Ramos (cell line): ENCODE data around the gene SPDEF.

Experiments used
- in situ Hi-C: fragments of 300-500 bp; cut with MboI; formaldehyde crosslinking; loops from one replicate; pipeline ENCODE4 v1.14.3; 2022; ENCODE audit warnings: low sequenced_read_pairs; ENCODE audit not compliant: unreplicated experiment

SPDEF gene

DNA sequence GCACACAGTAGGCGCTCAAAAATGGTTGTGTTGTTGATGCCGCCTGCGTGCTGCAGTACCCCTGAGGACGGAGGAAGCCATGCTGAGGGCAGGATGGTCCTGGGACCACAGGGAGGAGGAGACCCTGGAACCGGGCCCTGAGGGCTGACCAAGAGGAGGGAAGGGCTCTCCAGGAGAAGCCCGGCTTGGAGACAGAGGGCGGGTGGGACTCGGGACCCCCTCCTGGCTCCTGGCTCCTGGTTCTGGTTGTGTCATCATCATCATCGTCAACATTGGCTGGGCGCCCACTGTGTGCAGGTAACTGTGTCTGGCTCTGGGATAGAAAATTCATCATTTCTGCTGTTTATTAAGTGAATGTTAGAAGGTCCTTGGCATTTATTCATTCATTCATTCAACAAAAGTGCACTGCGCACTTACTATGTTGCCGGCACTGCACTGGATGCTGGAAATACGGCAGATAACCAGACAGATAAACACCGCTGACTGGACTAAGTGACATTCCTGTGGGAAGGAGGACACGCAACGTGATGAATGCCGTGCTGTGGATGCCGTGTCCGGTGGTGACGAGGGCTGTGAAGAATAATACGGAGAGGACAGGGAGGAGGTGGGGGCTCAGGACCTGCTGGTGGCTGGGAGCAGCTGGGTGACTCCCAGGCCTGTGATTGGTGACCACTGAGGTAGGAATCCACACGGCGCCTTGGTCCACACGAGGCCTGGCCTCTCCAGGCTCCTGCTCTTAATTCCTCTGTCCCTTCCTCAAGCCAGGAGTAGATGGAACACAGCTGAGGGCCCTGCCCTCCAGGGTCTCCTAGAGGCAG is 35.3 kb downstream of the SPDEF start:
- in situ Hi-C loops = no loop called here

DNA sequence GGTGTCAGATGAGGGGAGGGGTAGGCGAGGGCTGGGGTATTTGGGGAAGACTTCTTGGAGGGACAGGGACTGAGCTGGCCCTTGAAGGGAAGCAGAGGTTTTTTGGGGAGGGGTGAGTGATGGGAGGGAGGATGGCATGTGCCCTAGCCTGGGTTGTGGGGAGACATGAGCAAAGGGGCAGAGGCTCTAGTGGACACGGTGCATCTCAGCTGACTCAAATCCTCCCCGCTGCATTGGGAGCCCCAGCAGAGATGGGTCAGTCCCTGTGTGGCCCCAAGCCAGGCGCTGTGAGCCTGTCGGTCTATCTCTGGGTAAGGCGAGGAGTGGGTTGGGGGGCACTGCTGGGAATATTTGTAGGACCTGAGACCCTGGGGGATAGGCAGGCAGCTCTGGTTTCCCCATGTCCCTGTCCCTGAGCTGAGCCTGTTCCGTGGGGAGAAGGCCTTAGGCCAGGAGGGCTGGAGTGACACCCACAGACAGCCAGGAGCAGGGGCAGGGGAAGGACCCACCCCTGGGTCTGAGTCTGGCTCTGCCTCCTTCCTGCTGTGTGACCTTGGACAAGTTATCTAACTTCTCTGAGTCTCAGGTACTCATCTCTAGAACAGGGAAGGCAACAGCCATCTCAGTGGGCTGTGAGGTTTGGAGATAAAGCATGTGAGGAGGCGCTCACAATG is 36.0 kb downstream of the SPDEF start:
- in situ Hi-C loops = no loop called here

DNA sequence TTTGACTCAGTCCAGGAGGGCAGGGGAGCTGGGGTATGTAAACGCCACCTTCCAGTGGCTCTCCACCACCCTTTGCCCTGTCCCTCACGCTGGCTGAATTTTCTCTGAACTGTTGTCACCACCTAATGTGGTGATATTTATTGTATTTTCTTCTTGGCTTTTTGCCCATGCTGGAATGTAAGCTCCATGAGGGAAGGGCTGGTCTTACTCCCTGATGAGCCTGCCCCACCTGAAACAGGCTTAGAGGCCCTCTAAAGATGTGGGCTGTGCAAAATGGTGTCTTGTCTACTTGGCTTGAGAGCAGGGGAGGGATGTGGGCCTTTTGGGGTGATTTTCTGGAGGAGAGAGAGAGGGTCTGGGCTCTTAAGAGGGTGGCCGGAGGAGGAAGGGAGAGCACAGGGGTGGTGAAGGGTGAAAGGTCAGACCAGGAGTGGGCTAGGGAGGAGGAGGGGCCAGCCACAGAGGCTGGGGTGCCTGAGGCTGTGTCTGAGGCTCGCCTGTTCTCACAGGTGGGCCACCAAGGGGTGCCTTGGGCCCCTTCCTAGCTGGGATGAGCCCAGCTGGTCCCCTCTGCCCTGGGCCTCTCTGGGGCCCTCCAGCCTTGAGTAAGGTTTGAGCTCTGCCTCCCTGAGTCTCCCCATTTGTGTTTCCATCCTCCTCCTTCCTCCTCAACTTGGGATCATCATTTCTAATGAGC is 37.3 kb downstream of the SPDEF start:
- in situ Hi-C loops = no loop called here

DNA sequence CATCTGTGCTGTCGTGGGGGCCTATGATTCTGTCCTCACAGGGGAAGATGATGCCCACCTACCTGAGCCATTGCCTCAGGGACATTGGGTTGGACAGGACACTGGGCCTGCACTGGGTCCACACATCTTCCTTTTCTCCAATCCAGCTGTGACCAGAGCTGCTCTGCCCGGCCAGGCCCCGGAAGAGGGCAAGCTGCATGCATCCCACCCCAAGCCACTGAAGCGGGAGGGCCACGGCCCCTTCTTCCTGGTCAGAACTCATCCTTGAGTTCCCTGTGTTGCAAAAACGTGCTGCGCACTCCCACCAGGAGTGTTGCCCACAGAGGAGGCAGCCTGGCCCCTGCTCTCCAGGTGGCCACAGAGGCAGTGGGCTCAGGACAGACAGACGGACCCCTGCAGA is 38.2 kb downstream of the SPDEF start:
- in situ Hi-C loops = no loop called here

DNA sequence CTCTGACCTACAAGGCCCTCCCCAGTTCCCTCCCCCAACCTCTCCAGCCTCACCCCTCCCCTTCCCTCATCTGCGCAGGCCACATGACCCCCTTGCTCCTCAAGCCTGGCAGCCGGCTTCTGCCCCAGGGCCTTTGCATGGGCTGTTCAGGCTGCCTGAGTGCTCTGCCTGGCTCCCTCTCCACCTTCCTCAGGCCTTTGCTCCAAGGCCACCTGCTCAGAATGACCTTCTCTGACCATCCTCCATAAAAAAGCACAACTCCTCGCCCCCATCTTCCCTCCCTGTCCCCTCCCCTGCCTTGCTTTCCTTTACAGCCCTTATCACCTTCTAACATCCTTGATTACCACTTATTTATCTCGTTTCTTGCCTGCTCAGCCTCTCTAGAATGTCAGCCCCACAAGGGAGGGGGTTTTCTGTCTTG is 38.7 kb downstream of the SPDEF start:
- in situ Hi-C loops = no loop called here

DNA sequence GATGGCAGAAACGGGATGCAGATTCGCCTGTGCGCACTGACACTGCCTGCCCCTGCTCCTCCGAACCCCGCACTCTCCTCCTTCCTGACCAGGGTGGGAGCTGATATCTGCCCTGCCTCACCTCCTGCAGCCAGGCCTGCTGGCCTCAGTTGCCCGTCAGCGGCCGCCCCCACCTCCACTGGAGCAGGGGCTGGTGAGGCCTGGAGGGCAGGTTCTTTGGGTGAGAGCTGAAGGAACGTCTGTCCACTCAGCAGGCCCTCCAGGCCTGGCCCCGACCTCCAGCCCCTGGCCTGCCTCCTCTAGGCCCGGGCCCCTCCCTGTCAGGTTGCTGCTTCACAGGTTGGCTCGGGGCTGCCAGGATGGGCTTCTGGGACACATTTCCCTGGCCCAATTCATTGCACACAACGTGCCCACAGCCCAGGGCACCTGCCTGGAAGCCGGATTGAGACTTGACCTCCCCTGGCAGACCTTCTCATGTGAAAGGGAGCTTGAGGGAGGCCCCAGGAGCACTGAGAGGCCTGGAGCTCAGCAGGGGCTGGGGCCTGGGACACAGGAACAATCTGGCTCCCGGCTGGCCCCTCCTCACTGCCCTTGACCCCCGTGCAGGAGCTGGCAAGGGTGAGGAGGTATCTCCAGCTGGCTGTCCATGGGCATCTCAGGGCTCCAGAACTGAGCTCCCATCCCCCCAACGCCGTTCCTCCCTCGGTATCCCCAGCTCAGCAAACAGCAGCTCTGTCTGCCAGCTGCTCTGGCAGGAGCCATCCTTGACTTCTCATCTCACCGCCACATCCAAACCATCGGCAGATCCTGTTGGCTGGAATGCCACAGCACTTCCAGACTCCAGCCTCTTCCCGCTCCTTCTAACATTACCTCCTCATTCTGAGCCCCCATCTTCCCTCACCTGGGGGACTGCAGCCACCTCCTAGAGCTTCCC is 39.5 kb downstream of the SPDEF start:
- in situ Hi-C loops = no loop called here

DNA sequence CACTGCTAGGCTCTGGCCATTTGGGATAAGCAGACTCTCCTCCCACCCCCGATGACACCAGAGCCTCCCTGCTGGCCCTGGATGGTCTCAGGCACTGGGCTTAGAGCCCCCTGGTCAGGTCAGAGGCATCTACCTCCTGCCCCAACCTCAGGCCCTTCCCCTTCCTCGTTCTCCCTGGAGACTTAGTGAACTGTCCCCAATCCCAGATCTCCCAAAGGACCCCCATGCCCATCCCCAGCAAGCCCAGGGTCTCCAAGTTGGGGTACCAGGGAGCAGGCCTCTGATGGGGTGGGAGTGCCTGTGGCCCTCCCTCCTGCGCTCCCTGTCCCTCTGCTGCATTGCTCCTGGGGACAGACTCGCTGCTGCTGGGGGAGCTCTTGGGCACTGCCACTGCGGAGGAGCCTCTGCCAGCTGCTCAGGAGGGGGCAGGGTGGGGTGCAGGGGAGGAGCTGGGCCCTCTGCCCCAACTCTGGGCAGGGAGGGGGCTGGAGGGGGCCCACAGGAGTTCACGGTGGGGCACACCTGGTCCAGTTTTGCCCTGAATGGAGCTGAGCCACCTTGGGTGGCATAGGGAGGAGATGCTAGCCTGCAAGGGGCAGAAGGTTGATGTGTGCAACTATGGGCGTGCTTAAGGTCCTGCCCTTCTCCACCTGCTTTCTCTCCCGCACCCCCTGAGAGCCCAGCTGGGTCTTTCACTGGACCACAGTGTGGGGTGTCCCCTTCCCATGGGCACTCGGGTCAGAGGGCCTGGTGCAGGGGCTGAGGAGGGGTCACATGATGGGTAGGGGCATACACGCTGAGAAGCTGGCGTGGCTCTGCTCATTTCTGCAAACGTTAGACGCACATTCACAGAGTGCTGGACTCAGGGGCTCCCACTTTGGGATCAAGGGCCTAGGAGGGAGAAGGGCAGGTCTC is 40.4 kb downstream of the SPDEF start:
- in situ Hi-C loops = no loop called here

DNA sequence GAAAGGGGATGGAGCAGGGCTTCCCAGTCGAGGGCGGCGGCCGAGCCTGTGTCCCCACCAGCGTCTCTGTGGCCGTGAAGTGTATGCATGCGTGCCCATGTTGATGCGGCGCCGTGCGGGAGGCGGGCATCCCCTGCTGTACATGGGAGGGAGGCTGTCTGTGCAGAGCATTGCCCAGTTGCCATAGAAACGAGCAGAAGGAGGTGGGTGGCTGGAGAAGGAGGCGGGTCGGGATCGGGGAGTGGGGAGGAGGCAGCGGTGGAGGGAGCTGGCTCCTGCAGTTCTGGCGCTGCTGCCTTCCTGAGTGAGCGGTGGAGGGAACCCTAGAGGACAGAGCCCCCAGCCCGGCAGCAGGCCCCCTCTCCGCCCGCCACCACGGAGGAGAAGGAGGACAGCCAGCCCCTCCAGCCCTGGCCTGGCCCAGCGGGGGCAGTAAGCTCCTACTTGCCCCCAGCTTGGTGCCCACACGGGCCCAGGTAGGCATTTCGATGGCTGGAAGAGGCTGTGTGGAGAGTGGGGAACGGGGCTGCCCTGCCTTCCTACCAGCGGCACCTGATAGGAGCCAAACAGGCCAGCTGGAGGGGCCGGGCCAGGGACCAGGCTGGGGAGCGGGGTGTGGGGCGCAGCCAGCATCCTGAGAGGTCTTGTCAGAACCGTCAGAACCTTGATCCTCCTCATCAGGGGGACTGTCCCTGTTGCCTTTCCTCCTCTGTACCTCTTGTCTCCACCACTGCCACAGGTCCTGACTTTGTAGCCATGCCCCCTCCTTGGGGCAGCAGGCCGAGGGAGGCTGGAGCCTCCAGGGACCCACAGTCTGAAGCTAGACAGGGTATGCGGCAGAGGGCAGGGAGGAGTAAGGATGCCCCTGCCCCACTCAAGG is 41.3 kb downstream of the SPDEF start:
- in situ Hi-C loops = no loop called here

DNA sequence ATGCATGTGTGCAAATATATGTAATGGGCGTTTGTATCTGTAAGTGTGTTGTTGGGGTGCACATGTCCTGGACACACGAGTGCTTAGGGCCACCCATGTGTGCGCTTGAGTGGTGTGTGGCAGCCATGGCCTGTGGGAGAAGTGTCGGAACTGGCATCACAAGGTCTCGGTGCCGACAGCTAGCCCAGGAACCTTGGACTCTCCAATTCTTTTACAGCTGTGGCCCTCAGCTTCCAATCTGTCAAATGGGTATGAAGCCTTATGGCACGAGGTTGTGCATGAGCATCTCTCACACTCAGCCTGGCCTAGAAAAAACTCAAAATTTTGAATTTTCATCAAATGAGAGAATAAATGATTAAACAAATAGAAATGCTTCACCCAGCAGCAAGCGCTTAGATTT is 42.0 kb downstream of the SPDEF start:
- in situ Hi-C loops = no loop called here

DNA sequence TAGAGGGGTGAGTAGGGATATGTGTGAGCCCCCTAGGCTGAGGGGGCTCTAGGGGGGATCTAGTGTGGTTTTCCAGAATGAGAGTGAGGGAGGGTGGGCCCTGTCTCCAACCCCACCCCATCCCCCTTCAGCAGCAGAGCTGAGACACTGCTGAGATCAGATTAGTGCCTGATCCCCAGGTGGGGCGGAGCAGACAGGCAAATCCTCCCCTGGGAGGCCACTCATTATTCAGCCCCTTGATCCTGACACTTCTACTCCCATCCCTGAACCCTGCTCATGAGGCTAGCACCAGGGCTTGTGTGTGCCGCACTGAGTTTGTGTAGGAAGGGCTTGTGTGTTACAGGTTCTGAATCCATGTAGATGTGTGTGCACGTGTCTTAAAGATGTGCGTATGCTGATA is 42.5 kb downstream of the SPDEF start:
- in situ Hi-C loops = no loop called here

DNA sequence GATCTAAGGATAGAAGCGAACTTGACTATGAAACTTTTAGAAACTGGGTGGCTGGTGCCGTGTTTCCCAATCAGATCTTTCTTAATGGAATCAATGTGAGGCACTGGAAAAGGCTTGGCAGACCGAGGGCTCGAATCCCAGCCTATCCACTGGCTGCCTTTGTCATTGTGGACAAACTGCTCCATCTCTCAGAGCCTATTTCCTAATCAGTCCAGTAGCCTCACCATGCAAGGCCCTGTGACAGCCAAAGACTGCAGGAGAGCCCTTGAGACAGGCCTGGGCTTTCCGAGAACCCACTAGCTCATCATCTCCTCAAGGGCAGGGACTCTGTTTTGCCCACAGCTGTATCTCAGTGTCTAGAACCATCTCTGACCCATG is 43.4 kb downstream of the SPDEF start:
- in situ Hi-C loops = no loop called here

DNA sequence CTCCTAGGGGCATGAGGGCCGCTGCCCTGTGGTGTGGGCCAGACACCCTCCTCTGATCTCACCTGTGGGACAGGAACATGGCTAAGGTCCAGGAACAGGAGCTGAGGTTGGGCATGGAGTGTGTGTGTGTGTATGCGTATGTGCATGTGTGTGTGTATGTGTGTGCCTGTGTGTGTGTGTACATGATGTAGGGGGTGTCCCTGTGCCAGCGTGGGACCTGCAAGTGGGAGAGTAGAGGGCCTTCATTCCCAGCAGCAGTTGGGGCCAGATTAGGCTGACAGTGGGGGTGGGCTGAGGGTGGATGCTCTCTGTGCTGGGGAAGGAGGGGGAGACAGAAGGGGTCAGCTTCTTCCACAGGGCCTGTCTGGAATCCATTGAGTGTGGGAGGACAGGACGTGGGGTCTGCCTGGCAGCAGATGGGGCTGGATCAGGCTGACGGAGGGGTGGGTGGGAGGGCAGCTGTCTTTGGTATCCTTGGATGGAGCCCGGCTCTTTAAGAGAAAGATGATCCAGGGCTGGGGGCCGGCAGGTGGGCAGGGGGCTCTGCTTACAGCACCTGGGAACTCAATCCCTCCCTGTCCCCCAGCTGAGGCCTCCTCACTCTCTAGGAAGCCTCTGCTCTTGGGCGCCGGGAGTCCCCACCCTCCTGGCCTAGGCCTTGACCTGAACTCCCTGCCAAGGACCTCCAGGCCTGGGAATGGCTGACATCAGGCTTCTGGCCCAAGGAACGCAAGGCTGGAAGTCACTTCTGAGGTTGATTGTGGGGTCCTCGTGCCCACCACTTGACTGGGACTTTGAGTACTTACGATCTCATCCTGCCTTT is 44.0 kb downstream of the SPDEF start:
- in situ Hi-C loops = no loop called here

DNA sequence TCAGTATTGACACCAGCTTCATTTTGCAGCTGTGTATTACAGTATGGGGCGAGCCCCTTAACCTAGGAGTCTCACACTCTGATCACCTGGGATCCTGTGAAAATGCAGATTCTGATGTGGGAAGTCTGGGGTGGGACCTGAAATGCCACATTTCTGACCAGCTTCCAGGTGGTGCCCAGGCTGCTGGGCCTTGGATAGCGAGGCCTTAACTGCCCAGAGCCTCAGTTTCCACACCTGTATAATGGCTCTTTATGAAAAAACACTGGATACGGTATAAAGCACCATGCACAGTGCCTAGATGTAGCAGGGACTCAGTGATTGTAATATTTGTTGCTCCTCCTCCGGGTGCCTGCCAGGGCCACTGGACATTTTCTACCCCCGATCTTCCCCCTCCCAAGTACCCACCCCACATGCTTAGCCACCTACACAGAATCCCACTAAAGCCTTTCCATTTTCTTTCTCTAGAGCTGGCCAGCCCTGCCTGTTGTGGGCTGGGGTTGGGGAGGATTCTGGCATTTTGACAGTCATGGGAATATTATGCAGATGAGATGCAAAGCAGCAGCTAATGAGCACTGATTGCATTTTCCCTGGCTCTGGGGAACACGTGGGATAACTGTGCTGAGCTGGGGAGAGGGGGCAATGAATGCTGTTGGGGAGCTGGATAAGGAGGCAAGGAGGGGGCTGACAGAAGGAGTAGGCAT is 44.8 kb downstream of the SPDEF start:
- in situ Hi-C loops = no loop called here

DNA sequence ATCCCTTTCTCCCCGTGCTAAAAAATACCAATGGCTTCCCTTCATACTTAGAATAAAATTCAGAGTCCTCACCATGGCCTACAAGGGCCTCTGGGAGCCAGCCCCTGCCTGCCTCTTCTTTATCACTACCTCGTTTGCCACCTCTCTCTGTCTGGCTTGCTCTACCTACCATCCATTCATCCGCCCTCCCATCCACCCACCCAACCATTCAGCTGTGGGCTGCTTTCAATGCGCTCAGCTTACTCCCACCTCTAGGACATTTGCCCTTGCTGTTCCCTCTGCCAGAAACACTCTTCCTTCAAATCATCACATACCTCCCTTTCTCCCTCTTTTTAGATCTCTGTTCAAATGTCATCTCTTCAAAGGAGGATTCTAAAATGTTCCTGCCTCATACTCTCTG is 45.8 kb downstream of the SPDEF start:
- in situ Hi-C loops = no loop called here

DNA sequence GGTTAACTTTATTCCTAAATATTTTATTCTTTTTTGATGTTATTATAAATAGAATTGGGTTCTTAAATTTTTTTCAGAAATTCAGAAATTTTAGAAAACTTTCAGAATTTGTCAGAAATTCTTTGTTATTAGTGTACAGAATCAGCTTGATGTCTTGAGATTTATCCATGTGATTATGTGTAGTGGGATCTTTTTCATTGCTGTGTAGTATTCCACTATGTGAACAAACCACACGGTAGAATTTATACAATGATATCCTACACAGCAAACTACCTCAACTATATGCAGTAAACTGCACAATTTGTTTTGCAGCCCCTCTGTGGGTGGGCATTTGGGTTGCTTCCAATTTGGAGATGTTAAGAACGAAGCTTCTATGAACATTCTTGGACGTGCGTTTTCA is 46.3 kb downstream of the SPDEF start:
- in situ Hi-C loops = no loop called here

DNA sequence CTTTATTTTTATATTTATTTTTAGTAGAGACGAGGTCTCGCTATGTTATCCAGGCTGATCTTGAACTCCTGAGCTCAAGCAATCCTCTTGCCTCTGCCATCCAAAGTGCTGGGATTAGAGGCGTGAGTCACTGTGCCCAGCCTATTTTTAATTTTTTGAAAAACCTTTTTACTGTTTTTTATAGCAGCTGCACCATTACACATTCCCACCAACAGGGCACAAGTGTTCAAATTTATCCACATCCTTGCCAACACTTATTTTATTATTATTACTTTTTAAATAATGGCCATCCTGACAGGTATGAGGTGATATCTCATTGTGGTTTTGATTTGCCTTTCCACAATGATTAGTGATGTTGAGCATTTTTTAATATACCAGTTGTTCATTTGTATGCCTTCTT is 47.7 kb downstream of the SPDEF start:
- in situ Hi-C loops = no loop called here

DNA sequence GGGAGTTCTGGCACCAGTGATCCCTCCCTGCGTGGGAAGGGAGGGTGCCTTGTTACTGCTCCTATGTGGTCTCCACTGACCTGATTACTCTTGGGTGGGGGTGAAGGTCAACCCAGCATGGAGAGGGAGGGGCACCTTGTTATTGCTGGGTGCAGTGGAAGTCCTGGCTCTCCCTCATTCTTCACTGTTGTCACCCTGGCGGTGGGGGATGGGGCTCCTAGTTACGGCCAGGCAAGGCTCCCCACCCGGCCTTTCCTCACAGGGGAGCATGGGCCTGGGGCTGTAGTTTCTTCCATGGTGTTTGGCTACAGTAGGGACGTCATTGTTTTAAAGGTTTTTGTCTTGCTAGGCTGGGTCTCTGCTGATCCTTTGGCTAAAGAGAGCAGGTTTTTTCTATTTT is 49.4 kb downstream of the SPDEF start:
- in situ Hi-C loops = no loop called here
